Hepatocyte (in vitro differentiated cells): ENCODE measurements around the gene HLA-E.

Source experiments
- CTCF ChIP-seq: fragments of 200-600 bp; sonication (generic); IDR thresholded peaks from 2 replicates; pipeline ENCODE4 v1.5.1; 2016; ENCODE audit warnings: antibody characterized with exemption, mild to moderate bottlenecking; ENCODE audit not compliant: poor library complexity
- EZH2 ChIP-seq: fragments of 200-600 bp; sonication (generic); IDR thresholded peaks from 2 replicates; pipeline ENCODE4 v1.6.1; 2016; ENCODE audit warnings: antibody characterized with exemption, mild to moderate bottlenecking, borderline replicate concordance
- EZH2phosphoT487 ChIP-seq: fragments of 200-600 bp; sonication (generic); IDR thresholded peaks from one replicate; pipeline ENCODE4 v1.6.1; 2018; ENCODE audit warnings: antibody characterized with exemption, mild to moderate bottlenecking, low read depth, moderate library complexity; ENCODE audit not compliant: unreplicated experiment, severe bottlenecking

GRCh38 chr6:30443657-30444450, 45.5 kb upstream of the HLA-E start:
- TF ChIP-seq CTCF (no peak), EZH2phosphoT487 (no peak), EZH2 (no peak)
